GM19324 (cell line): ENCODE results near the gene NUDT5.
A peak's percentile ranks its signal among the peaks of the same experiment; 100 is the strongest.
"Not testable (repeated sequence)": the region's sequence is repeated elsewhere in the genome, so short reads cannot be mapped to it uniquely, and the experiment has no call there.

Experiments
- ATAC-seq: cut with Tn5 transposase; IDR thresholded peaks from one replicate; pipeline ENCODE4 v1.9.1; 2021; ENCODE audit warnings: mild to moderate bottlenecking, moderate library complexity; ENCODE audit not compliant: unreplicated experiment, low FRiP score

Gene NUDT5

GRCh38 chr10:12207114-12207513, 11.4 kb upstream of the NUDT5 start:
- ATAC-seq = no peak

- no peak for ATAC-seq
Observed at GRCh38 chr10:12205082-12205481, 9.4 kb upstream of the NUDT5 start.

- ATAC-seq = no peak
Observed at GRCh38 chr10:12202226-12202625, 6.5 kb upstream of the NUDT5 start.

- no peak for ATAC-seq
Observed at GRCh38 chr10:12201543-12201942, 5.9 kb upstream of the NUDT5 start.

- ATAC-seq = no peak
Observed at GRCh38 chr10:12200850-12201249, 5.2 kb upstream of the NUDT5 start.

- no peak for ATAC-seq
Observed at GRCh38 chr10:12198156-12198555, 2.5 kb upstream of the NUDT5 start.

GRCh38 chr10:12196531-12197211, 980 bp upstream of the NUDT5 start:
- no peak for ATAC-seq

GRCh38 chr10:12195281-12195602, 449 bp downstream of the NUDT5 start:
- peak; percentile 12 for ATAC-seq

GRCh38 chr10:12194752-12195271, 879 bp downstream of the NUDT5 start:
- ATAC-seq = no peak

GRCh38 chr10:12193193-12193592, 2.5 kb downstream of the NUDT5 start:
- no peak for ATAC-seq

GRCh38 chr10:12191715-12192114, 4.0 kb downstream of the NUDT5 start:
- no peak for ATAC-seq

GRCh38 chr10:12189426-12189825, 6.3 kb downstream of the NUDT5 start:
- no peak for ATAC-seq

- no peak for ATAC-seq
Observed at GRCh38 chr10:12188656-12189055, 7.0 kb downstream of the NUDT5 start.

- no peak for ATAC-seq
Observed at GRCh38 chr10:12187321-12187905, 8.3 kb downstream of the NUDT5 start.

- ATAC-seq = no peak
Observed at GRCh38 chr10:12186323-12186722, 9.4 kb downstream of the NUDT5 start.

- ATAC-seq = no peak
Observed at GRCh38 chr10:12184165-12184564, 11.5 kb downstream of the NUDT5 start.

- ATAC-seq = no peak
Observed at GRCh38 chr10:12181065-12181775, 14.5 kb downstream of the NUDT5 start.

- ATAC-seq = no peak
Observed at GRCh38 chr10:12180221-12180974, 15.3 kb downstream of the NUDT5 start.

- ATAC-seq = no peak
Observed at GRCh38 chr10:12179606-12180170, 16.0 kb downstream of the NUDT5 start.

GRCh38 chr10:12177642-12178041, 18.0 kb downstream of the NUDT5 start:
- ATAC-seq = no peak

GRCh38 chr10:12171512-12171911, 24.2 kb downstream of the NUDT5 start:
- not testable (repeated sequence) for ATAC-seq
